Measurements from ENCODE around the gene TMEM232.

GRCh38 chr5:110544603-110545002 lies 181.9 kb downstream of the TMEM232 start:
- TF ChIP-seq POLR2AphosphoS5 (IDR thresholded peaks at IDR 0.05), result no peak
- TF ChIP-seq CTCF (IDR thresholded peaks at IDR 0.05), result no peak
- TF ChIP-seq POLR2A (IDR thresholded peaks at IDR 0.05), result no peak

Data from transverse colon (tissue), 4 donors.